DOHH2 (cell line): ENCODE measurements around the gene OXNAD1.
"Not testable (repeated sequence)": the region's sequence is repeated elsewhere in the genome, so short reads cannot be mapped to it uniquely, and the experiment has no call there.

Experiments used
- H3F3A ChIP-seq: fragments of 200-600 bp; sonication (generic), shearing (Covaris generic); 2 replicates; pipeline ENCODE4 v1.6.0; 2016; ENCODE audit warnings: antibody characterized with exemption, mild to moderate bottlenecking; ENCODE audit not compliant: control insufficient read depth, insufficient read depth
- H3K27ac ChIP-seq: fragments of 200-600 bp; sonication (generic); 2 replicates; pipeline ENCODE4 v1.5.1; 2014; ENCODE audit warnings: low read depth, mild to moderate bottlenecking, low read length, moderate library complexity
- H3K27me3 ChIP-seq: fragments of 200-600 bp; sonication (generic); 2 replicates; pipeline ENCODE4 v1.6.1; 2014; ENCODE audit warnings: mild to moderate bottlenecking, low read length, mixed read lengths; ENCODE audit not compliant: control insufficient read depth
- H3K36me3 ChIP-seq: fragments of 200-600 bp; sonication (generic); 2 replicates; pipeline ENCODE4 v1.6.1; 2014; ENCODE audit warnings: mild to moderate bottlenecking, low read length, moderate library complexity, mixed read lengths; ENCODE audit not compliant: control insufficient read depth
- H3K4me1 ChIP-seq: fragments of 200-600 bp; sonication (generic); 2 replicates; pipeline ENCODE4 v1.6.1; 2014; ENCODE audit warnings: mild to moderate bottlenecking, low read length, mixed read lengths; ENCODE audit not compliant: control insufficient read depth
- H3K4me2 ChIP-seq: fragments of 200-600 bp; sonication (generic); 2 replicates; pipeline ENCODE4 v1.6.0; 2014; ENCODE audit warnings: mild to moderate bottlenecking, low read length, moderate library complexity
- H3K4me3 ChIP-seq: fragments of 200-600 bp; sonication (generic); 2 replicates; pipeline ENCODE4 v1.5.1; 2014; ENCODE audit warnings: mild to moderate bottlenecking, low read length, mixed read lengths
- H3K79me2 ChIP-seq: fragments of 200-600 bp; sonication (generic); 2 replicates; pipeline ENCODE4 v1.6.1; 2014; ENCODE audit warnings: mild to moderate bottlenecking, low read length, mixed read lengths; ENCODE audit not compliant: control insufficient read depth
- H3K9me2 ChIP-seq: fragments of 200-600 bp; sonication (generic); replicated peaks from 2 replicates; pipeline ENCODE4 v1.6.1; 2014; ENCODE audit warnings: mild to moderate bottlenecking, low read length, mixed read lengths; ENCODE audit not compliant: control insufficient read depth
- H3K9me3 ChIP-seq: fragments of 200-600 bp; sonication (generic); 2 replicates; pipeline ENCODE4 v1.6.1; 2014; ENCODE audit warnings: antibody characterized with exemption, low read length, mixed read lengths; ENCODE audit not compliant: control insufficient read depth, insufficient read depth
- H4K20me1 ChIP-seq: fragments of 200-600 bp; sonication (generic); 2 replicates; pipeline ENCODE4 v1.6.0; 2014; ENCODE audit warnings: low read depth, mild to moderate bottlenecking, antibody characterized with exemption, low read length, moderate library complexity; ENCODE audit not compliant: control insufficient read depth, insufficient read depth
- EZH2phosphoT487 ChIP-seq: fragments of 200-600 bp; sonication (generic); IDR thresholded peaks from 2 replicates; pipeline ENCODE4 v1.6.1; 2017; ENCODE audit warnings: borderline replicate concordance, mild to moderate bottlenecking, antibody characterized with exemption, low read length, moderate library complexity, mixed read lengths
- TF ChIP-seq, protein P1 (sequence below): fragments of 200-600 bp; sonication (generic); IDR thresholded peaks from one replicate; pipeline ENCODE4 v1.5.1; 2014; ENCODE audit warnings: antibody characterized with exemption, mild to moderate bottlenecking, low read depth, low read length; ENCODE audit not compliant: poor library complexity, severe bottlenecking

The OXNAD1 gene

DNA sequence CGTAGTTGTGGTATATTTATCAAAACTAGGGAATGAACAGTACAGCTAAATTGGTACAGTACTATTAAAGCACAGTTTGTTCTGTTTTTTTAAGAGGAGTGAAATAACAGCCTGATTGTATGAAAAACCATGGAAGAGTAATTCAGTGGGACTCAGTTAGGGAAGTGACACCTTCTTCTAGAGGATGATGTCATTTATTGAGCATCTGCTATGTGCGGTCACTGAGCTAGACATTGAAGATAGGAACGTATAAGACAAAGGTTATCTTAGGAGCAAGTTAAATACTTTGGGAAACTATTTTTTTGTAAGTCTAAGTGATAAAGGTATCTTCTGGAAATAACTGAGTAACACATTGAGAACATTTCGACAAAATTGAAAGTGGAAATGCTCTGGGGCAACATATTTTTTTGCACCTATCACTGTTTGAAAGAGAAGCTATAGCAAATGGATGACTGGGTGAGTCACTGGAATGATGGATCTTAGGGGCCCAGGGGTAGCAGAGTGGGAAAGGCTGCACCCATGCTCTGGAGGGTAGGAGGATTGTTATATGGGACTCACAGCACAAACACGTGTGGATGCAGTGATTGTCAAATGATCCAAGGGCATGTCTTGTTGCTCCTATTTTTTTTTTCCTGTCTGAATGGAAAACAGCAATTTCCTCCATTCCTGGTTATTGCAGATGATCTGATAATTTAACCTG lies 43.0 kb downstream of the OXNAD1 start:
- peaks cover 57% of the 10 kb centered on the region for H3K36me3 ChIP-seq
- no peaks in the 10 kb centered on the region for H3K79me2 ChIP-seq
- H3K4me2 ChIP-seq = no peak overlapping the region
- no peak overlapping the region for H3K4me3 ChIP-seq
- H3K27me3 ChIP-seq = no peaks in the 10 kb centered on the region
- H4K20me1 ChIP-seq = no peaks in the 10 kb centered on the region
- H3K4me1 ChIP-seq = peaks cover 9% of the 10 kb centered on the region; the same call in 1 of the 2 replicates
- no peaks in the 10 kb centered on the region for H3K9me2 ChIP-seq
- H3F3A ChIP-seq = peaks cover 75% of the 10 kb centered on the region
- TF ChIP-seq EZH2phosphoT487 = no peak
- TF ChIP-seq, protein P1, sequence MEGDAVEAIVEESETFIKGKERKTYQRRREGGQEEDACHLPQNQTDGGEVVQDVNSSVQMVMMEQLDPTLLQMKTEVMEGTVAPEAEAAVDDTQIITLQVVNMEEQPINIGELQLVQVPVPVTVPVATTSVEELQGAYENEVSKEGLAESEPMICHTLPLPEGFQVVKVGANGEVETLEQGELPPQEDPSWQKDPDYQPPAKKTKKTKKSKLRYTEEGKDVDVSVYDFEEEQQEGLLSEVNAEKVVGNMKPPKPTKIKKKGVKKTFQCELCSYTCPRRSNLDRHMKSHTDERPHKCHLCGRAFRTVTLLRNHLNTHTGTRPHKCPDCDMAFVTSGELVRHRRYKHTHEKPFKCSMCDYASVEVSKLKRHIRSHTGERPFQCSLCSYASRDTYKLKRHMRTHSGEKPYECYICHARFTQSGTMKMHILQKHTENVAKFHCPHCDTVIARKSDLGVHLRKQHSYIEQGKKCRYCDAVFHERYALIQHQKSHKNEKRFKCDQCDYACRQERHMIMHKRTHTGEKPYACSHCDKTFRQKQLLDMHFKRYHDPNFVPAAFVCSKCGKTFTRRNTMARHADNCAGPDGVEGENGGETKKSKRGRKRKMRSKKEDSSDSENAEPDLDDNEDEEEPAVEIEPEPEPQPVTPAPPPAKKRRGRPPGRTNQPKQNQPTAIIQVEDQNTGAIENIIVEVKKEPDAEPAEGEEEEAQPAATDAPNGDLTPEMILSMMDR = no peak
- H3K27ac ChIP-seq = no peak overlapping the region
- H3K9me3 ChIP-seq = no peaks in the 10 kb centered on the region

DNA sequence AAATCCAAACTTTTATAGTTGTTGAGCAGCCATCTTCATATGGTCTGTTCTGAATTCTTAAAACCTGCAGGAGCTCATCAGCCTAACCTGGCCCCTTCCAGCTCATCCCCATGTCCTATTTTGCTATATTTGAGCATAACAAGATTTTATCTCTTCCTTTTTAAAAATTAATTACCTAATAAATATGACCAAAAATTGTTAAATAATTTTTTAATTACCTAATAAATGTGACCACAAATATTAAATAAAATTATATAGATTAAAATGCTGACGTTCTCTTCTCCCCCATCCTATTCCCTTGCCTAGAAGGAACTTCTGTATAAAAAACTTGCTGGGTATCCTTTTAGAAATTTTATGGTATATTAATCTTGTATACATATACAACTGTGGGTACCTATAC lies 43.7 kb downstream of the OXNAD1 start:
- H3K4me1 ChIP-seq = peaks cover 9% of the 10 kb centered on the region; the same call in 1 of the 2 replicates
- H3K4me2 ChIP-seq = no peak overlapping the region
- no peaks in the 10 kb centered on the region for H3K27me3 ChIP-seq
- no peaks in the 10 kb centered on the region for H3K9me3 ChIP-seq
- H3K4me3 ChIP-seq = no peak overlapping the region
- peaks cover 68% of the 10 kb centered on the region for H3F3A ChIP-seq
- no peak for TF ChIP-seq EZH2phosphoT487
- TF ChIP-seq, protein P1 = no peak
- no peaks in the 10 kb centered on the region for H3K79me2 ChIP-seq
- no peaks in the 10 kb centered on the region for H4K20me1 ChIP-seq
- H3K36me3 ChIP-seq = peaks cover 59% of the 10 kb centered on the region
- H3K27ac ChIP-seq = no peak overlapping the region
- H3K9me2 ChIP-seq = no peaks in the 10 kb centered on the region

DNA sequence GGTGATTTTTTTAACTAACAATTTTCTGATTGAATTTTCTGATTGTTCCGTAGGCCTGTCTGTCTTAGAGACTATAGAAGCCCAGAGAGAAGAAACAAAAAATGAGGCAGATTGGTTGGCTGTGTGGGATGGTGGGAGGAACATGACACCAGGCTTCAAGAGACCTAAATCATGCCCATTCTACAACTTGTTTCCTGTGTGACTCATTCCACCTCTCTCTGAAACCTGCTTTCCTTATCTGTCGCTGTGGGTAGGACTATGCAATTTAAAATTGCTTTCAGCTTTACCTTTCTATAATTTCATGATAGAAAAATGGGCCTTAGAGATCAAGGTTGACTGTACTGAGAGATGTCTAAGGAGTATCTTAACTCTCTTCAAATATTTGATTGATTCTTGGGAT lies 44.5 kb downstream of the OXNAD1 start:
- Histone ChIP-seq H3K36me3 (peaks cover 67% of the 10 kb centered on the region), H3K79me2 (no peaks in the 10 kb centered on the region), H3K27me3 (no peaks in the 10 kb centered on the region), H3K4me1 (peaks cover 9% of the 10 kb centered on the region; the same call in 1 of the 2 replicates), H3K9me2 (no peaks in the 10 kb centered on the region), H3K27ac (peak overlapping the region; percentile 28; the same call in 1 of the 2 replicates), H3F3A (peaks cover 59% of the 10 kb centered on the region), H3K4me3 (no peak overlapping the region), H4K20me1 (no peaks in the 10 kb centered on the region), H3K4me2 (no peak overlapping the region), H3K9me3 (no peaks in the 10 kb centered on the region)
- TF ChIP-seq, protein P1 = no peak
- no peak for TF ChIP-seq EZH2phosphoT487

GRCh38 chr3:16310486-16310885 lies 45.5 kb downstream of the OXNAD1 start:
- H3K4me2 ChIP-seq, H3K4me3 ChIP-seq, H3K79me2 ChIP-seq, H3K27me3 ChIP-seq, H3K4me1 ChIP-seq, H3K9me3 ChIP-seq, H3K9me2 ChIP-seq, H4K20me1 ChIP-seq: not testable (repeated sequence)
- Histone ChIP-seq H3K36me3 (peaks cover 70% of the 10 kb centered on the region), H3K27ac (peak overlapping the region; percentile 28; the same call in 1 of the 2 replicates), H3F3A (peaks cover 56% of the 10 kb centered on the region)
